ENCODE data around the gene SPEM1.

GRCh38 chr17:7379134-7379533, 41.0 kb upstream of the SPEM1 start:
- TF ChIP-seq, protein P1, sequence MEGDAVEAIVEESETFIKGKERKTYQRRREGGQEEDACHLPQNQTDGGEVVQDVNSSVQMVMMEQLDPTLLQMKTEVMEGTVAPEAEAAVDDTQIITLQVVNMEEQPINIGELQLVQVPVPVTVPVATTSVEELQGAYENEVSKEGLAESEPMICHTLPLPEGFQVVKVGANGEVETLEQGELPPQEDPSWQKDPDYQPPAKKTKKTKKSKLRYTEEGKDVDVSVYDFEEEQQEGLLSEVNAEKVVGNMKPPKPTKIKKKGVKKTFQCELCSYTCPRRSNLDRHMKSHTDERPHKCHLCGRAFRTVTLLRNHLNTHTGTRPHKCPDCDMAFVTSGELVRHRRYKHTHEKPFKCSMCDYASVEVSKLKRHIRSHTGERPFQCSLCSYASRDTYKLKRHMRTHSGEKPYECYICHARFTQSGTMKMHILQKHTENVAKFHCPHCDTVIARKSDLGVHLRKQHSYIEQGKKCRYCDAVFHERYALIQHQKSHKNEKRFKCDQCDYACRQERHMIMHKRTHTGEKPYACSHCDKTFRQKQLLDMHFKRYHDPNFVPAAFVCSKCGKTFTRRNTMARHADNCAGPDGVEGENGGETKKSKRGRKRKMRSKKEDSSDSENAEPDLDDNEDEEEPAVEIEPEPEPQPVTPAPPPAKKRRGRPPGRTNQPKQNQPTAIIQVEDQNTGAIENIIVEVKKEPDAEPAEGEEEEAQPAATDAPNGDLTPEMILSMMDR (IDR thresholded peaks at IDR 0.05): no peak
- no peak for TF ChIP-seq POLR2A (IDR thresholded peaks at IDR 0.05)

All from heart left ventricle (tissue), 13 donors.